Measurements from ENCODE around the gene CLIC4. TPM values are rescaled to one million over a fixed set of nuclear protein-coding genes. Genes with fewer than 3 reads are reported as not detected.

CLIC4 gene
- total and polyA plus RNA-seq, 2 of the 8 experiments (the other 6 are each of a cell fraction or from before 2014, with no cell fraction given): 77.5 to 293 TPM

GRCh38 chr1:24888971-24889676, 143.9 kb downstream of the CLIC4 start:
- Histone ChIP-seq H3K9me3 (ENCODE audit: insufficient read depth in 2 of 2, low read depth in 1 of 2, low read length in 1 of 2) (peaks cover 13 to 24% of the 10 kb centered on the region in 2 experiments), H2BK20ac (ENCODE audit: low read length) (no peak overlapping the region), H2BK15ac (ENCODE audit: low read length) (no peak overlapping the region), H3K23me2 (ENCODE audit: low read depth, low read length) (no peaks in the 10 kb centered on the region), H4K91ac (replicated peaks; ENCODE audit: insufficient read length, low read length) (no peak overlapping the region), H3K27ac (ENCODE audit: low read depth, low read length) (no peak overlapping the region), H3K14ac (ENCODE audit: insufficient read length) (no peak overlapping the region), H4K20me1 (replicated peaks in 1 of 2; ENCODE audit: control insufficient read depth in 1 of 2, insufficient read depth in 2 of 2, low read length in 2 of 2) (no peaks in the 10 kb centered on the region), H2BK5ac (ENCODE audit: low read depth, low read length) (no peak overlapping the region), H3K23ac (ENCODE audit: insufficient read length) (no peak overlapping the region), H3K9ac (replicated peaks in 1 of 4; ENCODE audit: extremely low read depth in 1 of 4, low read depth in 3 of 4, low read length in 3 of 4) (no peak overlapping the region), H4K8ac (ENCODE audit: extremely low read depth, insufficient read depth, low read length) (no peak overlapping the region), H2AK5ac (ENCODE audit: low read depth, low read length) (no peak overlapping the region), H3K27me3 (replicated peaks in 1 of 4; ENCODE audit: control insufficient read depth in 3 of 4, extremely low read depth in 1 of 4, insufficient read depth in 3 of 4, low read length in 3 of 4) (no peaks in the 10 kb centered on the region), H3K4ac (replicated peaks; ENCODE audit: insufficient read length, low read depth, low read length) (no peak overlapping the region), H2AFZ (ENCODE audit: low read length) (no peak overlapping the region), H3K36me3 (ENCODE audit: control insufficient read depth in 2 of 4, insufficient read depth in 4 of 4, low read length in 3 of 4) (no peaks in the 10 kb centered on the region), H2BK120ac (replicated peaks; ENCODE audit: low read depth, low read length) (no peak overlapping the region), H3K4me2 (ENCODE audit: insufficient read depth in 1 of 2, low read depth in 2 of 2, low read length in 2 of 2) (no peak overlapping the region), H3K18ac (ENCODE audit: extremely low read depth, low read length) (no peak overlapping the region), H3K79me1 (ENCODE audit: low read depth, low read length) (no peaks in the 10 kb centered on the region), H3K4me1 (replicated peaks in 1 of 4; ENCODE audit: control insufficient read depth in 3 of 4, insufficient read depth in 4 of 4, low read length in 3 of 4) (no peaks in the 10 kb centered on the region), H3K79me2 (ENCODE audit: control insufficient read depth in 1 of 2, insufficient read depth in 2 of 2, low read length in 2 of 2) (no peaks in the 10 kb centered on the region), H4K5ac (ENCODE audit: insufficient read length, low read depth, low read length) (no peak overlapping the region), H2BK12ac (ENCODE audit: low read depth, low read length) (no peak overlapping the region), H3K56ac (replicated peaks; ENCODE audit: insufficient read length, low read depth, low read length) (no peak overlapping the region), H3K4me3 (ENCODE audit: extremely low read depth in 1 of 4, insufficient read depth in 2 of 4, low read depth in 3 of 4, low read length in 4 of 4) (no peak overlapping the region)
- FAIRE-seq (no peak), DNase-seq (ENCODE audit: low read depth in 1 of 2, low spot score in 2 of 2) (no peak)
- WGBS, 2 experiments (ENCODE audit: extremely low coverage in 1 of 2, insufficient coverage in 1 of 2, insufficient read length in 1 of 2, insufficient replicate concordance in 2 of 2, low coverage in 1 of 2, low lambda C conversion rate in 2 of 2, missing lambda C conversion rate in 1 of 2): 72% methylated on average over 4 of the region's 4 CpGs; no CpG with 5 or more reads in 1 of the 2 experiments
- ChIA-PET POLR2A (ENCODE audit: partially characterized antibody) (no interaction called here), CTCF (ENCODE audit: partially characterized antibody) (interaction anchor here (0.6 to 5.8 kb wide), 4 partner anchors 9 to 265 kb away, joined by 3 to 62 read pairs (median 6); no protein-coding TSS in a partner anchor)
- no peak for TF ChIP-seq ZNF274 (IDR thresholded peaks at IDR 0.05; ENCODE audit: borderline replicate concordance, extremely low read depth, low read length)
- no peak for TF ChIP-seq NRF1 (IDR thresholded peaks at IDR 0.05; ENCODE audit: low read depth, low read length)
- TF ChIP-seq FOSL1 (IDR thresholded peaks at IDR 0.05; ENCODE audit: insufficient read depth, low read depth, low read length): no peak
- no peak for TF ChIP-seq CTCF (IDR thresholded peaks at IDR 0.05; ENCODE audit: control extremely low read depth in 1 of 3, insufficient read depth in 1 of 3, low read depth in 1 of 3, low read length in 3 of 3)
- TF ChIP-seq MAFK (IDR thresholded peaks at IDR 0.05; ENCODE audit: low read depth, low read length): no peak
- TF ChIP-seq RFX5 (IDR thresholded peaks at IDR 0.05; ENCODE audit: borderline replicate concordance, low read depth, low read length): no peak
- TF ChIP-seq E2F6 (IDR thresholded peaks at IDR 0.05): no peak
- no peak for TF ChIP-seq TAF1 (IDR thresholded peaks at IDR 0.05; ENCODE audit: low read depth, low read length)
- no peak for TF ChIP-seq JUND (IDR thresholded peaks at IDR 0.05; ENCODE audit: low read length)
- no peak for TF ChIP-seq KDM4A (IDR thresholded peaks at IDR 0.05; ENCODE audit: low read depth, low read length, severe bottlenecking)
